ENCODE results near the gene AOC2. TPM values are rescaled to one million over a fixed set of nuclear protein-coding genes. Genes with fewer than 3 reads are reported as not detected.

Gene AOC2
- total and polyA plus RNA-seq, 2 of the 8 experiments (the other 6 are each of a cell fraction or from before 2014, with no cell fraction given): 4.2 to 4.7 TPM

- no peak overlapping the region for H2BK12ac ChIP-seq (ENCODE audit: low read depth, low read length)
- no peak overlapping the region for H3K27ac ChIP-seq (ENCODE audit: low read depth, low read length)
- H4K91ac ChIP-seq (replicated peaks; ENCODE audit: insufficient read length, low read length): no peak overlapping the region
- DNase-seq (ENCODE audit: low read depth in 1 of 2, low spot score in 2 of 2) (no peak), FAIRE-seq (no peak)
- POLR2A ChIA-PET (ENCODE audit: partially characterized antibody): interaction anchor here (0.6 to 1.2 kb wide), 4 partner anchors 28 to 105 kb away, joined by 3 read pairs; partner anchors contain the start of gene PSME3
- H3K4me1 ChIP-seq (replicated peaks in 1 of 4; ENCODE audit: control insufficient read depth in 3 of 4, insufficient read depth in 4 of 4, low read length in 3 of 4): peaks cover 0 to 8% (median 5%) of the 10 kb centered on the region in 4 experiments; a peak in 4 of 7 replicates
- H2BK5ac ChIP-seq (ENCODE audit: low read depth, low read length): no peak overlapping the region
- no peak overlapping the region for H3K4me3 ChIP-seq (ENCODE audit: extremely low read depth in 1 of 4, insufficient read depth in 2 of 4, low read depth in 3 of 4, low read length in 4 of 4)
- H2BK15ac ChIP-seq (ENCODE audit: low read length): no peak overlapping the region
- H3K9me3 ChIP-seq (ENCODE audit: insufficient read depth in 2 of 2, low read depth in 1 of 2, low read length in 1 of 2): no peaks in the 10 kb centered on the region
- no peaks in the 10 kb centered on the region for H3K79me2 ChIP-seq (ENCODE audit: control insufficient read depth in 1 of 2, insufficient read depth in 2 of 2, low read length in 2 of 2)
- no peaks in the 10 kb centered on the region for H3K79me1 ChIP-seq (ENCODE audit: low read depth, low read length)
- H2BK120ac ChIP-seq (replicated peaks; ENCODE audit: low read depth, low read length): no peak overlapping the region
- no peak overlapping the region for H3K23ac ChIP-seq (ENCODE audit: insufficient read length)
- no peaks in the 10 kb centered on the region; the same call in 1 of the 2 replicates for H3K23me2 ChIP-seq (ENCODE audit: low read depth, low read length)
- H3K36me3 ChIP-seq (ENCODE audit: control insufficient read depth in 2 of 4, insufficient read depth in 4 of 4, low read length in 3 of 4): no peaks in the 10 kb centered on the region
- TF ChIP-seq FOSL1 (IDR thresholded peaks at IDR 0.05; ENCODE audit: insufficient read depth, low read depth, low read length): no peak
- peaks cover 0 to 5% (median 0%) of the 10 kb centered on the region in 4 experiments; a peak in 4 of 7 replicates for H3K27me3 ChIP-seq (replicated peaks in 1 of 4; ENCODE audit: control insufficient read depth in 3 of 4, extremely low read depth in 1 of 4, insufficient read depth in 3 of 4, low read length in 3 of 4)
- H2AFZ ChIP-seq (ENCODE audit: low read length): no peak overlapping the region
- CTCF ChIA-PET (ENCODE audit: partially characterized antibody): interaction anchor here (1.0 to 1.9 kb wide), 4 partner anchors 18 to 48 kb away, joined by 3 to 11 read pairs (median 4); partner anchors contain the start of gene AOC2
- no peak overlapping the region for H3K18ac ChIP-seq (ENCODE audit: extremely low read depth, low read length)
- H3K9ac ChIP-seq (replicated peaks in 1 of 4; ENCODE audit: extremely low read depth in 1 of 4, low read depth in 3 of 4, low read length in 3 of 4): no peak overlapping the region
- no peaks in the 10 kb centered on the region for H4K20me1 ChIP-seq (replicated peaks in 1 of 2; ENCODE audit: control insufficient read depth in 1 of 2, insufficient read depth in 2 of 2, low read length in 2 of 2)
- 84% methylated on average over 5 of the region's 5 CpGs; no CpG with 5 or more reads in 1 of the 2 experiments for WGBS, 2 experiments (ENCODE audit: extremely low coverage in 1 of 2, insufficient coverage in 1 of 2, insufficient read length in 1 of 2, insufficient replicate concordance in 2 of 2, low coverage in 1 of 2, low lambda C conversion rate in 2 of 2, missing lambda C conversion rate in 1 of 2)
- no peak overlapping the region for H3K14ac ChIP-seq (ENCODE audit: insufficient read length)
- H2AK5ac ChIP-seq (ENCODE audit: low read depth, low read length): no peak overlapping the region
- H3K56ac ChIP-seq (replicated peaks; ENCODE audit: insufficient read length, low read depth, low read length): no peak overlapping the region
- H4K8ac ChIP-seq (ENCODE audit: extremely low read depth, insufficient read depth, low read length): no peak overlapping the region
- no peak overlapping the region for H3K4me2 ChIP-seq (ENCODE audit: insufficient read depth in 1 of 2, low read depth in 2 of 2, low read length in 2 of 2)
- no peak overlapping the region for H3K4ac ChIP-seq (replicated peaks; ENCODE audit: insufficient read length, low read depth, low read length)
- H2BK20ac ChIP-seq (ENCODE audit: low read length): no peak overlapping the region
- no peak overlapping the region for H4K5ac ChIP-seq (ENCODE audit: insufficient read length, low read depth, low read length)
These were observed 36.5 kb downstream of the AOC2 start for GRCh38 chr17:42880776-42881310.
